SK-N-SH treated with all-trans-retinoic acid at 6 μM for 48 hours (cell line): ENCODE measurements around the gene NOX5.

Source experiments
- ESRRG ChIP-seq: fragments of 250-450 bp; sonication (Bioruptor Pico); IDR thresholded peaks from 2 replicates; pipeline ENCODE4 v1.6.1; 2021; ENCODE audit warnings: mild to moderate bottlenecking
- ISL1 ChIP-seq: fragments of 250-450 bp; sonication (Bioruptor Pico); IDR thresholded peaks from 2 replicates; pipeline ENCODE4 v2.1.2; 2022; ENCODE audit warnings: mild to moderate bottlenecking, moderate library complexity
- PATZ1 ChIP-seq: fragments of 250-450 bp; sonication (Bioruptor Pico); IDR thresholded peaks from 2 replicates; pipeline ENCODE4 v1.8.0; 2020; ENCODE audit warnings: mild to moderate bottlenecking, moderate library complexity, borderline replicate concordance
- PPARA ChIP-seq: fragments of 250-450 bp; sonication (Bioruptor Pico); IDR thresholded peaks from 2 replicates; pipeline ENCODE4 v1.5.0; 2020; ENCODE audit warnings: mild to moderate bottlenecking, borderline replicate concordance
- TOX ChIP-seq: fragments of 250-450 bp; sonication (Bioruptor Pico); IDR thresholded peaks from 2 replicates; pipeline ENCODE4 v1.8.0; 2021; ENCODE audit warnings: mild to moderate bottlenecking, moderate library complexity, borderline replicate concordance
- ZFP3 ChIP-seq: fragments of 250-450 bp; sonication (Bioruptor Pico); IDR thresholded peaks from 2 replicates; pipeline ENCODE4 v1.5.0; 2020; ENCODE audit warnings: mild to moderate bottlenecking, moderate library complexity
- ZFP30 ChIP-seq: fragments of 450-650 bp; formaldehyde crosslinking; IDR thresholded peaks from 2 replicates; pipeline ENCODE4 v1.5.0; 2022; ENCODE audit warnings: mild to moderate bottlenecking, moderate library complexity

GRCh38 chr15:69015591-69015990 lies 1.1 kb downstream of the NOX5 start:
- TF ChIP-seq ZFP3 (no peak), ZFP30 (CRISPR knock-in tag) (no peak), PPARA (CRISPR knock-in tag) (no peak), PATZ1 (no peak), ISL1 (no peak), TOX (no peak), ESRRG (CRISPR knock-in tag) (no peak)
